ENCODE results near the gene XYLT1. TPM values are rescaled to one million over a fixed set of nuclear protein-coding genes. Genes with fewer than 3 reads are reported as not detected.

The XYLT1 gene
- total RNA-seq, 2 donors from 2014 or later = 6.0 to 15.2 TPM

DNA sequence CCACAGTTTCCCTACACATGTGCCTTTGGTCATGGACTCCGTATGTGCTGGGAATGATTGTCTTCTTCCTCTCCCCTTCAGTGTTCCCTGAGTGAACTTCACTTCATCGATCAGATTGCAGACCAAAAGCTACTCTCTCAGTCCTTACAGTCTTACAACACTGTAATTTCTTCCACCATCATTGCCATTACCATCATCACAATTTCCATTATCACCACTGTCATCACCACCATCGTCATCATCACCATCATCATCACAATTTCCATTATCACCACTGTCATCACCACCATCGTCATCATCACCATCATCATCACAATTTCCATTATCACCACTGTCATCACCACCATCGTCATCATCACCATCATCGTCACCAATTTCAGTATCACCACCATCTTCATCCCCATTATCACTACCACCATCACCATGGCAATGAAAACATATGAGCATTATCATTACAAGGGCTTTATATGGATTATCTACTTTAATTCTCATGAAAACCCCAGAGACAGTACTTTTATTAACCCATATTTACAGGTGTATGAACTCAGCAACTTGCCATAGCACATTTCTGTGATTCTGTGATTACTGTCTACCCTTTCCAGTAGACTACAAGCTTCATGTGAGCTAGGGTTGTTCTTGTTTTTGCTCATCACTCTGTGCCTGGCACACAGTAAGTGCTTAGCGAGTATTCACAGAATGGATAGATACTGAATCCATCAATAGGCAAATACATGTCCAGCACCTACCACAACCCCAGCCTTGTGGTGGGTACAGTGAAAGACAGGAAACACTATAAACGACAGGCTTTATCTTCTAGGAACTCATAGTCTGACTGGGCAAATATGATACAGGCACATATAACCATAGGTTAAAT, 327.0 kb downstream of the XYLT1 start:
- ATAC-seq = no peak

DNA sequence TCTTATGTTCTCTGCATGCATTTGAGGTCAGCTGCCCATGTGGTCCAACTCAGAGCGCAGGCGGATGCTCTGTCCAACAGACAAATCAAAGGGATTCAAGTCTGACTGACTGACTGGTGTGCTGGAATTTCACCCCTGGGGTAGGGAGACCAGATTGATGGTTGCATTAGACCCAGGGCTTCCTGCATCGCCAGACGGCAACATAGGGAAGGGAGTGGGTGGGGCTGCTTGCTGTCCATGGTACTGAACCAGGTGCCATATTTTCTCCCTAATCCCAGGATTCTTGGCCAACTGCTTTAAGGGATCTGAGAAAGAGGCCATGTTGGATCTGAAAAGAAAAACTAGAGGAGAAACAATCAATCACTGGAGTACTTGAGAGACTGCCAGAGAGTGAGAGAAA, 332.0 kb downstream of the XYLT1 start:
- intact Hi-C loops (cut with DNase I) = no loop called here
- no peaks in the 10 kb centered on the region for H3K27me3 ChIP-seq
- no peaks in the 10 kb centered on the region for H3K36me3 ChIP-seq (replicated peaks in 1 of 2; ENCODE audit: insufficient read depth in 1 of 2, low read depth in 2 of 2)
- TF ChIP-seq, protein P1, sequence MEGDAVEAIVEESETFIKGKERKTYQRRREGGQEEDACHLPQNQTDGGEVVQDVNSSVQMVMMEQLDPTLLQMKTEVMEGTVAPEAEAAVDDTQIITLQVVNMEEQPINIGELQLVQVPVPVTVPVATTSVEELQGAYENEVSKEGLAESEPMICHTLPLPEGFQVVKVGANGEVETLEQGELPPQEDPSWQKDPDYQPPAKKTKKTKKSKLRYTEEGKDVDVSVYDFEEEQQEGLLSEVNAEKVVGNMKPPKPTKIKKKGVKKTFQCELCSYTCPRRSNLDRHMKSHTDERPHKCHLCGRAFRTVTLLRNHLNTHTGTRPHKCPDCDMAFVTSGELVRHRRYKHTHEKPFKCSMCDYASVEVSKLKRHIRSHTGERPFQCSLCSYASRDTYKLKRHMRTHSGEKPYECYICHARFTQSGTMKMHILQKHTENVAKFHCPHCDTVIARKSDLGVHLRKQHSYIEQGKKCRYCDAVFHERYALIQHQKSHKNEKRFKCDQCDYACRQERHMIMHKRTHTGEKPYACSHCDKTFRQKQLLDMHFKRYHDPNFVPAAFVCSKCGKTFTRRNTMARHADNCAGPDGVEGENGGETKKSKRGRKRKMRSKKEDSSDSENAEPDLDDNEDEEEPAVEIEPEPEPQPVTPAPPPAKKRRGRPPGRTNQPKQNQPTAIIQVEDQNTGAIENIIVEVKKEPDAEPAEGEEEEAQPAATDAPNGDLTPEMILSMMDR (IDR thresholded peaks at IDR 0.05) = no peak
- no peak for TF ChIP-seq POLR2A (IDR thresholded peaks at IDR 0.05)
- DNase-seq = no peak
- no peak overlapping the region for H3K27ac ChIP-seq
- WGBS, 2 donors = 79 to 85% methylated on average over 4 of the region's 4 CpGs
- H3K4me1 ChIP-seq = no peaks in the 10 kb centered on the region
- H3K9me3 ChIP-seq = no peaks in the 10 kb centered on the region
- H3K4me3 ChIP-seq = no peak overlapping the region
- ATAC-seq = no peak

More for the DNA sequence above, 327.0 kb downstream of the XYLT1 start:
- Histone ChIP-seq H3K9me3 (no peaks in the 10 kb centered on the region), H3K27me3 (no peaks in the 10 kb centered on the region), H3K36me3 (replicated peaks in 1 of 2; ENCODE audit: insufficient read depth in 1 of 2, low read depth in 2 of 2) (no peaks in the 10 kb centered on the region), H3K27ac (no peak overlapping the region), H3K4me1 (no peaks in the 10 kb centered on the region), H3K4me3 (no peak overlapping the region)
- DNase-seq = no peak
- TF ChIP-seq, protein P1 (IDR thresholded peaks at IDR 0.05) = no peak
- WGBS, 2 donors = 80 to 85% methylated on average over 8 of the region's 8 CpGs
- intact Hi-C loops (cut with DNase I) = no loop called here

DNA sequence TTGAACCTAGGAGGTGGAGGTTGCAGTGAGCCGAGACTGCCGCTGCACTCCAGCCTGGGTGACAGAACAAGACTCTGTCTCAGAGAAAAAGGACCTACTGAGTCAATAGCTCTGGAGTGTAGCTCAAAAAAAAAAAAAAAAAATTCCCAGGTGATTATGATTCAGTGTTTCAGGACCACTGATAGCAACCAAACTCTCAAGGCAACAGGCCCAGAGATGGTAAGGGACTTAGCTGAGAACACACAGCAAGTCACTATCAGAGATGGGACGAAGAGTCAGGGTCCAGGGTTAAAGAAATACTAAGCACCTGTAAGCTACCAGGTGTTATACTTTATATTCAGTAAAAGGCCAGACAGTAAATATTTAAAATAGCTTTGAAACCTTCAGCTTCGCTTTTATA, 335.3 kb downstream of the XYLT1 start:
- WGBS, 2 donors = 83 to 93% methylated on average over 4 of the region's 4 CpGs
- Histone ChIP-seq H3K4me3 (no peak overlapping the region), H3K27me3 (no peaks in the 10 kb centered on the region), H3K36me3 (replicated peaks in 1 of 2; ENCODE audit: insufficient read depth in 1 of 2, low read depth in 2 of 2) (no peaks in the 10 kb centered on the region), H3K4me1 (no peaks in the 10 kb centered on the region), H3K9me3 (no peaks in the 10 kb centered on the region), H3K27ac (no peak overlapping the region)
- no peak for DNase-seq
- ATAC-seq = no peak
- TF ChIP-seq POLR2A (IDR thresholded peaks at IDR 0.05) = no peak
- TF ChIP-seq, protein P1 (IDR thresholded peaks at IDR 0.05) = no peak
- intact Hi-C loops (cut with DNase I) = no loop called here

DNA sequence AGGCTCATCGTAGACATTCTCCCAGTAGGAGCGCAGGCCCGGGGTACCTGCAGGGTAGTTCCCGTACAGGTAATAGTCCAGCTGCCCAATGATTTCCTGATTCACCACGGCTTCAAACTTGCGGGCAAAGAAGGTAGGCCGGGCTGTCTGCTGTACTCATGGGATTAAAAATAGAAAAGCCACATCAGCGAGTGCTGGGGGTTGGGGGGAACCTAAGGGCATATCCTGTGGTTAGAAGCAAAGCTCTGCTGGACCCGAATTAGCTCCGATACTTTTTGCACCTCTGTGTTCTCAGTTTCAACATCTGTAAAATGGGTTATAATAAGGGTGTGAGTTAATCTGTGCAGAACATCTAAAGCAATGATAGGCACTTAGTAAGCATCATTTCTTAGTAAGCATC, 336.2 kb downstream of the XYLT1 start:
- 91 to 93% methylated on average over 9 to 10 of the region's 10 CpGs for WGBS, 2 donors
- ATAC-seq (no peak), DNase-seq (no peak)
- Histone ChIP-seq H3K4me1 (no peaks in the 10 kb centered on the region), H3K27me3 (no peaks in the 10 kb centered on the region), H3K9me3 (no peaks in the 10 kb centered on the region), H3K36me3 (replicated peaks in 1 of 2; ENCODE audit: insufficient read depth in 1 of 2, low read depth in 2 of 2) (no peaks in the 10 kb centered on the region), H3K4me3 (no peak overlapping the region), H3K27ac (no peak overlapping the region)
- intact Hi-C loops (cut with DNase I) = no loop called here
- TF ChIP-seq POLR2A (IDR thresholded peaks at IDR 0.05) = no peak
- TF ChIP-seq, protein P1 (IDR thresholded peaks at IDR 0.05) = no peak

DNA sequence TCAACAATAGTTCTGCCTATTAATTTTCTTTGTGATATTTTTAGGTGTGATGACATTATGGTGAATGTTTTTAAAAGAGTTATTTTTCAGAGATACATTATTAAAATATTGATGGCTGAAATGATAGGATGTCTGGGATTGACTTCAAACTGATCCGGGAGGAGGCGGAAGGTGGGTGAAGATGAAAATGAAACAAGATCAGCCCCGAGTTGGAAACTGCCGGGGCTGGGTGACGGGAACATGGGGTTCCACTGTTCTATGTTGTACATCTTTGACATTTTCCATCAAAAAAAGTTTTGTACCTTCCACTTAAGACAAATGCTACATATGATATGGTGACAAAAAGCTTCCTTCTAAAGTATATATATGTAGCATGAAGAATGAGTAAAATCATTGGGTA, 336.9 kb downstream of the XYLT1 start:
- WGBS, 2 donors = 94 to 96% methylated on average over 5 of the region's 5 CpGs
- TF ChIP-seq, protein P1 (IDR thresholded peaks at IDR 0.05) = no peak
- no peak for TF ChIP-seq POLR2A (IDR thresholded peaks at IDR 0.05)
- Histone ChIP-seq H3K4me1 (no peaks in the 10 kb centered on the region), H3K36me3 (replicated peaks in 1 of 2; ENCODE audit: insufficient read depth in 1 of 2, low read depth in 2 of 2) (no peaks in the 10 kb centered on the region), H3K9me3 (no peaks in the 10 kb centered on the region), H3K27ac (no peak overlapping the region), H3K27me3 (no peaks in the 10 kb centered on the region), H3K4me3 (no peak overlapping the region)
- intact Hi-C loops (cut with DNase I) = no loop called here
- no peak for ATAC-seq
- DNase-seq = no peak
